DOHH2 (cell line): ENCODE data around the gene PRIM2.
"Not testable (repeated sequence)": the region's sequence is repeated elsewhere in the genome, so short reads cannot be mapped to it uniquely, and the experiment has no call there.

Experiments used
- H3F3A ChIP-seq: fragments of 200-600 bp; sonication (generic), shearing (Covaris generic); 2 replicates; pipeline ENCODE4 v1.6.0; 2016; ENCODE audit warnings: antibody characterized with exemption, mild to moderate bottlenecking; ENCODE audit not compliant: control insufficient read depth, insufficient read depth
- H3K27ac ChIP-seq: fragments of 200-600 bp; sonication (generic); 2 replicates; pipeline ENCODE4 v1.5.1; 2014; ENCODE audit warnings: low read depth, mild to moderate bottlenecking, low read length, moderate library complexity
- H3K27me3 ChIP-seq: fragments of 200-600 bp; sonication (generic); 2 replicates; pipeline ENCODE4 v1.6.1; 2014; ENCODE audit warnings: mild to moderate bottlenecking, low read length, mixed read lengths; ENCODE audit not compliant: control insufficient read depth
- H3K36me3 ChIP-seq: fragments of 200-600 bp; sonication (generic); 2 replicates; pipeline ENCODE4 v1.6.1; 2014; ENCODE audit warnings: mild to moderate bottlenecking, low read length, moderate library complexity, mixed read lengths; ENCODE audit not compliant: control insufficient read depth
- H3K4me1 ChIP-seq: fragments of 200-600 bp; sonication (generic); 2 replicates; pipeline ENCODE4 v1.6.1; 2014; ENCODE audit warnings: mild to moderate bottlenecking, low read length, mixed read lengths; ENCODE audit not compliant: control insufficient read depth
- H3K4me2 ChIP-seq: fragments of 200-600 bp; sonication (generic); 2 replicates; pipeline ENCODE4 v1.6.0; 2014; ENCODE audit warnings: mild to moderate bottlenecking, low read length, moderate library complexity
- H3K4me3 ChIP-seq: fragments of 200-600 bp; sonication (generic); 2 replicates; pipeline ENCODE4 v1.5.1; 2014; ENCODE audit warnings: mild to moderate bottlenecking, low read length, mixed read lengths
- H3K79me2 ChIP-seq: fragments of 200-600 bp; sonication (generic); 2 replicates; pipeline ENCODE4 v1.6.1; 2014; ENCODE audit warnings: mild to moderate bottlenecking, low read length, mixed read lengths; ENCODE audit not compliant: control insufficient read depth
- H3K9me2 ChIP-seq: fragments of 200-600 bp; sonication (generic); replicated peaks from 2 replicates; pipeline ENCODE4 v1.6.1; 2014; ENCODE audit warnings: mild to moderate bottlenecking, low read length, mixed read lengths; ENCODE audit not compliant: control insufficient read depth
- H3K9me3 ChIP-seq: fragments of 200-600 bp; sonication (generic); 2 replicates; pipeline ENCODE4 v1.6.1; 2014; ENCODE audit warnings: antibody characterized with exemption, low read length, mixed read lengths; ENCODE audit not compliant: control insufficient read depth, insufficient read depth
- H4K20me1 ChIP-seq: fragments of 200-600 bp; sonication (generic); 2 replicates; pipeline ENCODE4 v1.6.0; 2014; ENCODE audit warnings: low read depth, mild to moderate bottlenecking, antibody characterized with exemption, low read length, moderate library complexity; ENCODE audit not compliant: control insufficient read depth, insufficient read depth
- CTCF ChIP-seq: fragments of 200-600 bp; sonication (generic); IDR thresholded peaks from one replicate; pipeline ENCODE4 v1.5.1; 2014; ENCODE audit warnings: antibody characterized with exemption, mild to moderate bottlenecking, low read depth, low read length; ENCODE audit not compliant: poor library complexity, severe bottlenecking

The PRIM2 gene

GRCh38 chr6:57529755-57530154 is 212.3 kb downstream of the PRIM2 start:
- H3K36me3 ChIP-seq, H3K4me3 ChIP-seq, H4K20me1 ChIP-seq, H3K9me3 ChIP-seq, H3F3A ChIP-seq, H3K27me3 ChIP-seq, H3K27ac ChIP-seq, H3K9me2 ChIP-seq, H3K79me2 ChIP-seq, H3K4me1 ChIP-seq, H3K4me2 ChIP-seq: not testable (repeated sequence)

GRCh38 chr6:57532660-57533059 is 215.2 kb downstream of the PRIM2 start:
- not testable (repeated sequence) for H3K4me1 ChIP-seq, H3K9me2 ChIP-seq, H3K36me3 ChIP-seq, H3K27me3 ChIP-seq, H3K27ac ChIP-seq, H3K79me2 ChIP-seq, H3F3A ChIP-seq, H3K4me2 ChIP-seq, H3K9me3 ChIP-seq, H4K20me1 ChIP-seq, H3K4me3 ChIP-seq

- H3K36me3 ChIP-seq, H3F3A ChIP-seq, H3K9me3 ChIP-seq, H4K20me1 ChIP-seq, H3K4me1 ChIP-seq, H3K4me2 ChIP-seq, H3K9me2 ChIP-seq, H3K4me3 ChIP-seq, H3K27ac ChIP-seq, H3K79me2 ChIP-seq, H3K27me3 ChIP-seq: not testable (repeated sequence)
Measured at GRCh38 chr6:57535121-57535520, 217.7 kb downstream of the PRIM2 start.

- H3K9me2 ChIP-seq, H3K4me2 ChIP-seq, H3F3A ChIP-seq, H3K27me3 ChIP-seq, H3K79me2 ChIP-seq, H4K20me1 ChIP-seq, H3K4me3 ChIP-seq, H3K4me1 ChIP-seq, H3K36me3 ChIP-seq, H3K9me3 ChIP-seq, H3K27ac ChIP-seq: not testable (repeated sequence)
- peak; percentile 23 for TF ChIP-seq CTCF
Measured at GRCh38 chr6:57535994-57536393, 218.6 kb downstream of the PRIM2 start.

GRCh38 chr6:57537916-57538315 is 220.5 kb downstream of the PRIM2 start:
- not testable (repeated sequence) for H3K9me2 ChIP-seq, H3K36me3 ChIP-seq, H3K79me2 ChIP-seq, H4K20me1 ChIP-seq, H3K27me3 ChIP-seq, H3K9me3 ChIP-seq, H3K4me1 ChIP-seq, H3K27ac ChIP-seq, H3K4me3 ChIP-seq, H3F3A ChIP-seq, H3K4me2 ChIP-seq

- not testable (repeated sequence) for H3K4me1 ChIP-seq, H3K4me2 ChIP-seq, H3K9me2 ChIP-seq, H3K36me3 ChIP-seq, H3K79me2 ChIP-seq, H3K4me3 ChIP-seq, H3K9me3 ChIP-seq, H3K27me3 ChIP-seq, H3F3A ChIP-seq, H4K20me1 ChIP-seq, H3K27ac ChIP-seq
Measured at GRCh38 chr6:57551961-57552360, 234.5 kb downstream of the PRIM2 start.

GRCh38 chr6:57557855-57558254 is 240.4 kb downstream of the PRIM2 start:
- H3K36me3 ChIP-seq, H3K4me2 ChIP-seq: not testable (repeated sequence)

GRCh38 chr6:57559170-57559569 is 241.7 kb downstream of the PRIM2 start:
- not testable (repeated sequence) for H3K9me3 ChIP-seq, H3K79me2 ChIP-seq, H3K27ac ChIP-seq, H3K9me2 ChIP-seq, H3K36me3 ChIP-seq, H4K20me1 ChIP-seq, H3K4me3 ChIP-seq, H3K4me1 ChIP-seq, H3F3A ChIP-seq, H3K27me3 ChIP-seq, H3K4me2 ChIP-seq

More at GRCh38 chr6:57557855-57558254, 240.4 kb downstream of the PRIM2 start:
- not testable (repeated sequence) for H3K9me3 ChIP-seq, H4K20me1 ChIP-seq, H3K4me1 ChIP-seq, H3K4me3 ChIP-seq, H3K27ac ChIP-seq, H3F3A ChIP-seq, H3K9me2 ChIP-seq, H3K79me2 ChIP-seq, H3K27me3 ChIP-seq
